CD4-positive, alpha-beta memory T cell (primary cell): Measurements from ENCODE around the gene TACC2. TPM values are rescaled to one million over a fixed set of nuclear protein-coding genes. Genes with fewer than 3 reads are reported as not detected.

ENCODE experiments used
- CTCF ChIA-PET: fragments of 350-600 bp; sonication (Branson Sonifier 250); formaldehyde crosslinking; loops from one replicate; lab custom pipeline; 2021; ENCODE audit warnings: inconsistent platforms; ENCODE audit not compliant: partially characterized antibody; lab: Charles Lee
- POLR2A ChIA-PET: fragments of 350-600 bp; sonication (Branson Sonifier 250); formaldehyde crosslinking; loops from one replicate; lab custom pipeline; 2021; ENCODE audit not compliant: partially characterized antibody; lab: Charles Lee
- DNase-seq, 5 donors: peaks; one replicate each; pipeline versions ENCODE4 v3.0.0 to v3.0.0-alpha.2; 2020 to 2022; ENCODE audit warnings: mixed read lengths in 1 of 5
- H3K27ac ChIP-seq: one replicate; pipeline ENCODE4 v1.7.0; 2013; ENCODE audit warnings: low read depth, low read length
- H3K27me3 ChIP-seq: 2 replicates; pipeline ENCODE4 v1.7.0; 2013; ENCODE audit warnings: mild to moderate bottlenecking, low read length, moderate library complexity; ENCODE audit not compliant: insufficient read depth
- H3K36me3 ChIP-seq: 2 replicates; pipeline ENCODE4 v1.7.0; 2013; ENCODE audit warnings: mild to moderate bottlenecking, low read length, moderate library complexity; ENCODE audit not compliant: insufficient read depth
- H3K4me1 ChIP-seq: 2 replicates; pipeline ENCODE4 v1.7.0; 2013; ENCODE audit warnings: mild to moderate bottlenecking, low read length, moderate library complexity; ENCODE audit not compliant: insufficient read depth
- H3K4me3 ChIP-seq, 2 donors: one replicate each; pipeline ENCODE4 v1.7.0; 2013; ENCODE audit warnings: low read length in 2 of 2, mild to moderate bottlenecking in 1 of 2
- H3K9me3 ChIP-seq, 2 donors: one replicate each; pipeline ENCODE4 v1.7.0; 2013; ENCODE audit warnings: low read length in 2 of 2, control low read depth in 1 of 2; ENCODE audit not compliant: control insufficient read depth in 1 of 2
- H3K27ac Mint-ChIP-seq, 7 donors: one replicate each; pipeline ENCODE4 v1.8.0; 2020 to 2021; ENCODE audit warnings: mixed read lengths in 7 of 7, mild to moderate bottlenecking in 6 of 7, inconsistent platforms in 3 of 7, moderate library complexity in 3 of 7
- H3K27me3 Mint-ChIP-seq, 2 donors: one replicate each; pipeline ENCODE4 v1.8.0; 2020 to 2021; ENCODE audit warnings: mixed read lengths in 2 of 2
- H3K36me3 Mint-ChIP-seq, 2 donors: one replicate each; pipeline ENCODE4 v1.8.0; 2020 to 2021; ENCODE audit warnings: mixed read lengths in 2 of 2, inconsistent platforms in 1 of 2, mild to moderate bottlenecking in 1 of 2
- H3K4me1 Mint-ChIP-seq, 4 donors: one replicate each; pipeline ENCODE4 v1.8.0; 2020 to 2021; ENCODE audit warnings: mixed read lengths in 4 of 4, mild to moderate bottlenecking in 1 of 4
- H3K4me3 Mint-ChIP-seq, 8 donors: one replicate each; pipeline ENCODE4 v1.8.0; 2020 to 2021; ENCODE audit warnings: mixed read lengths in 8 of 8, mild to moderate bottlenecking in 7 of 8, moderate library complexity in 6 of 8, inconsistent platforms in 3 of 8
- H3K9me3 Mint-ChIP-seq, 8 donors: one replicate each; pipeline ENCODE4 v1.8.0; 2020 to 2021; ENCODE audit warnings: mixed read lengths in 8 of 8, mild to moderate bottlenecking in 5 of 8, inconsistent platforms in 3 of 8, moderate library complexity in 1 of 8
- intact Hi-C: fragments of 100-400 bp; cut with micrococcal nuclease; formaldehyde crosslinking; loops from one replicate; pipeline ENCODE4 v1.15.1; 2023
- polyA plus RNA-seq, 2 donors: library from polyadenylated mRNA; unstranded; fragments of 300-500 nt; fragmentation: Illumina TruSeq; gene quantifications; one replicate each; pipeline ENCODE4 v1.2.3, GENCODE V29; 2021
- total RNA-seq, 2 experiments: library from RNA; stranded (reverse); gene quantifications; one replicate each; pipeline ENCODE4 v1.2.3, GENCODE V29; 2021

TACC2 gene
- total and polyA plus RNA-seq, 4 experiments from 2014 or later: not detected

DNA sequence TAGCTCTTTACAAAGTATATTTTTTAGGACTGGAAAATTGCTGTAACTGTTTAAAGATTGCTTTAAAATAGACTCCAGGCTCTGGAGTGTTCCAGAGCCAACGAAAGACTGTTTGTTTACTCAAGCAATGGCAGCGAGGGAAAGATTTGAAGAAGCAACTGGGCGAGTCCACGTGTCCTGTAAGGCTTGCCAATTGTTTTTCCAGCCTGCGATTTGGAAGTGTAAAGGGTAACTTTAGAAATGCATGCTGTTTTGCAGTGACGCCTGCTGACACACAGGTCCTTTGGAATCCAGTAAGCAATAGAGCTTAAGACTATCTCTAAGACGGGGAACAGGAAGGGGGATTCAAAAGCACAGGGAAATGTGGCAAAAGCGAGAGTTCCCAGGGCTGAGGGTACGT is 55.8 kb downstream of the TACC2 start:
- no peaks in the 10 kb centered on the region for H3K9me3 Mint-ChIP-seq
- no peaks in the 10 kb centered on the region for H3K36me3 Mint-ChIP-seq
- no peak overlapping the region for H3K4me3 Mint-ChIP-seq
- H3K4me1 Mint-ChIP-seq: no peaks in the 10 kb centered on the region
- Histone ChIP-seq H3K27ac (no peak overlapping the region), H3K9me3 (no peaks in the 10 kb centered on the region), H3K4me1 (no peaks in the 10 kb centered on the region), H3K4me3 (no peak overlapping the region), H3K36me3 (no peaks in the 10 kb centered on the region), H3K27me3 (no peaks in the 10 kb centered on the region)
- no peak overlapping the region for H3K27ac Mint-ChIP-seq
- no peak for DNase-seq
- POLR2A ChIA-PET: no interaction called here
- intact Hi-C loops: no loop called here
- CTCF ChIA-PET: no interaction called here
- peaks cover 14 to 17% of the 10 kb centered on the region in 2 donors for H3K27me3 Mint-ChIP-seq

DNA sequence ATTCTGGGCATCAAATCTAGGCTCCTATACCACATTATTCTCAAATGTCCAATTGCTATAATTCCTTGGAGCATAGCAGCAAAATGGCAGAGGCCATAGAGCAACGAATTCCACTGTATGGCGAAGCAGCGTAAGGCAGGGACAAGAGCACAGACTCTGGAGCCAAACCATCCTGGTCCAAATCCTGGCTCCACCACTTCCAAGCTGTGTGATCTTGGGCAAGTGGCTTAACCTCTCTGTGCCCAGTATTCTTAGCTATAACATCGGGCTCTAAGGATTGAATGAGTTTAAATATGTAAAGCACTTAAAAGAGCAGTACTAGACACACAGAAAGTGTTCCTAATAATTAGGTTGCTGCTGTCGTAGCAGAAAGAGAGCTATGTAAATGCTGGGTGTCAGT is 56.2 kb downstream of the TACC2 start:
- no peak overlapping the region for H3K27ac ChIP-seq
- no peak overlapping the region for H3K4me3 Mint-ChIP-seq
- H3K36me3 ChIP-seq: no peaks in the 10 kb centered on the region
- no peak overlapping the region for H3K4me3 ChIP-seq
- intact Hi-C loops: no loop called here
- H3K27ac Mint-ChIP-seq: no peak overlapping the region
- no peak for DNase-seq
- no peaks in the 10 kb centered on the region for H3K9me3 Mint-ChIP-seq
- POLR2A ChIA-PET: no interaction called here
- H3K4me1 Mint-ChIP-seq: no peaks in the 10 kb centered on the region
- no peaks in the 10 kb centered on the region for H3K27me3 ChIP-seq
- no peaks in the 10 kb centered on the region for H3K4me1 ChIP-seq
- peaks cover 14 to 16% of the 10 kb centered on the region in 2 donors for H3K27me3 Mint-ChIP-seq
- H3K9me3 ChIP-seq: no peaks in the 10 kb centered on the region
- H3K36me3 Mint-ChIP-seq: no peaks in the 10 kb centered on the region
- CTCF ChIA-PET: no interaction called here

DNA sequence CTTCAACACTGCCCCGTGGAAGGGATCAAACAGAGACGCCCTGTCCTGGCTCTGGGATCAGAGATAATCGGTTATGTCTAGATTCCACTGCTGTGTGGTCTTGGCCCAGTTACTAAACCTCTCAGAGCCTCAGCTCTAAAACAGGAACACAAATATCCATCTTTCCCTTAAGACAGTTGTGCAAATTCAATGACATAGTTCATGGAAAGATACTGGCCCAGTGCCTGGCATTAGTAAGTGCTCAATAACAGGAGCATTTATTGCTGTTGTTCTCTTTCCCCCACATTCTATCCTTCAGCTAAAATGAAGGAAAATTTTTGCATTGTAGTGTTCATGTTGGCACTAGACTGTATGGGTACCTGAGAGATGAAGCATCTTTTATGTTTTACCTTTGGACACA is 58.6 kb downstream of the TACC2 start:
- intact Hi-C loops: no loop called here
- POLR2A ChIA-PET: no interaction called here
- Histone ChIP-seq H3K36me3 (no peaks in the 10 kb centered on the region), H3K9me3 (no peaks in the 10 kb centered on the region), H3K4me1 (no peaks in the 10 kb centered on the region), H3K27me3 (no peaks in the 10 kb centered on the region), H3K27ac (no peak overlapping the region), H3K4me3 (no peak overlapping the region)
- H3K27me3 Mint-ChIP-seq: peaks cover 8 to 10% of the 10 kb centered on the region in 2 donors
- no peak overlapping the region for H3K4me3 Mint-ChIP-seq
- no peak for DNase-seq
- H3K36me3 Mint-ChIP-seq: no peaks in the 10 kb centered on the region
- H3K4me1 Mint-ChIP-seq: no peaks in the 10 kb centered on the region
- H3K9me3 Mint-ChIP-seq: no peaks in the 10 kb centered on the region
- no peak overlapping the region for H3K27ac Mint-ChIP-seq
- CTCF ChIA-PET: no interaction called here

DNA sequence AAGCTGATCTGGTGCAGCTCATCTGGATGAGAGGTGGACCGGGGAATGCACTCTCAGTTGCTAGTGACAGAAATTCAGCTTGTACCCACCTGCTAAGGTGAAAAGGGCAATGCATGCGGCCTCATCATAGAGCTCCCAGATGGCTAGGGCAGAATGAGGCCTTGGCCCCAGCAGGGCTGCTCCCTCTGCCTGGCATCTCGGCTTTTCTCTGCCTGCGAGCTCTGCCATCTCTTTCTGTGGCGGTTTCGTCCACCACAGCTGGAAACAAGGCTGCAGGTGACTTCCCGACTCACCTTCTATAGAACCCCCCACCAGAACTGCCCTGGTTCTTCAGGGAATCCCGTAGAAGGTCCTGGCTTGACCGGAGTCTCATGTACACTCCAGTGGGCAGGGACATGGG is 60.1 kb downstream of the TACC2 start:
- H3K27me3 Mint-ChIP-seq: peaks cover 10 to 11% of the 10 kb centered on the region in 2 donors
- no peak overlapping the region for H3K4me3 Mint-ChIP-seq

DNA sequence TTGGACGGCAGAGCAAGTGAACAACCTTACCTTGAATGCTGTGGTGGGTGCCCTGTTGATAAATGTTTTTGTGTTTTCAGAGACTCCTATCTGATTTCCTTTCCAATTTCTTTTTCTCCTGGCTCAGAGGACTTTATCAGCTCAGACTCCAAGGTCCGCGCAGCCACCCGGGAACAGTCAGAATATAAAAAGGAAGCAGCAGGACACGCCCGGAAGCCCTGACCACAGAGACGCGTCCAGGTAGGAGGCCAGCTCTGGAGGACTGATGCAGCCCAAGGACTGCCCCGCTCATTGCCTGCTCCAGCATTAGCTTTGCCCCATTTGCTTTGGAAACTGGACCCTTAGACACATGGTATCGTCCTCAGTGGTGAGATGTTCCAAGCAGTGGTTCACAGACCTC is 61.3 kb downstream of the TACC2 start:
- H3K9me3 Mint-ChIP-seq: peaks cover 0 to 4% (median 0%) of the 10 kb centered on the region in 8 donors
- ChIA-PET POLR2A (no interaction called here), CTCF (no interaction called here)
- Histone ChIP-seq H3K4me1 (no peaks in the 10 kb centered on the region), H3K27ac (no peak overlapping the region), H3K9me3 (no peaks in the 10 kb centered on the region), H3K27me3 (no peaks in the 10 kb centered on the region), H3K36me3 (no peaks in the 10 kb centered on the region), H3K4me3 (no peak overlapping the region)
- no peaks in the 10 kb centered on the region for H3K4me1 Mint-ChIP-seq
- H3K27me3 Mint-ChIP-seq: peaks cover 7 to 11% of the 10 kb centered on the region in 2 donors
- no peak overlapping the region for H3K27ac Mint-ChIP-seq
- H3K36me3 Mint-ChIP-seq: no peaks in the 10 kb centered on the region
- DNase-seq: no peak
- no peak overlapping the region for H3K4me3 Mint-ChIP-seq
- intact Hi-C loops: no loop called here

More for the DNA sequence above, 60.1 kb downstream of the TACC2 start:
- H3K4me1 ChIP-seq: no peaks in the 10 kb centered on the region
- H3K27ac ChIP-seq: no peak overlapping the region
- Mint-ChIP-seq H3K9me3 (peaks cover 0 to 4% (median 0%) of the 10 kb centered on the region in 8 donors), H3K36me3 (no peaks in the 10 kb centered on the region), H3K27ac (no peak overlapping the region), H3K4me1 (no peaks in the 10 kb centered on the region)
- H3K9me3 ChIP-seq: no peaks in the 10 kb centered on the region
- ChIA-PET POLR2A (no interaction called here), CTCF (no interaction called here)
- intact Hi-C loops: no loop called here
- H3K27me3 ChIP-seq: no peaks in the 10 kb centered on the region
- no peak for DNase-seq
- H3K36me3 ChIP-seq: no peaks in the 10 kb centered on the region
- H3K4me3 ChIP-seq: no peak overlapping the region

DNA sequence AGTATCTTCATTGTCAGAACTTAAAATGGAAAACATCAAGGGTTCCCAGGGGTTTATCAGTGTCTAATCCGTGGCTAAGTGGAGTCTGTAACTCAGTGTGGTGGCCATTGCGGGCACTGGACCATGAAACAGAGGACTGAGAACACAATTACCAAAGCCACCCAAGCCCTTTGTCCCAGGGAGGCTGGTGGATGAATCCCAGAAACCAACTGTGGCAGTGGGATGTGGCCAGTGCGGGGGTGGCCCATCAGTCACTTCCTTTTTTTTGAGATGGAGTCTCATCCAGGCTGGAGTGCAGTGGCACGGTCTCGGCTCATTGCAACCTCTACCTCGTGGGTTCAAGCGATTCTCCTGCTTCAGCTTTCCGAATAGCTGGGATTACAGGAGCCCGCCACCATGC is 61.8 kb downstream of the TACC2 start:
- no peak overlapping the region for H3K27ac Mint-ChIP-seq
- H3K27me3 Mint-ChIP-seq: peaks cover 4 to 9% of the 10 kb centered on the region in 2 donors
- H3K4me1 Mint-ChIP-seq: no peaks in the 10 kb centered on the region
- no peak overlapping the region for H3K4me3 Mint-ChIP-seq
- Histone ChIP-seq H3K9me3 (no peaks in the 10 kb centered on the region), H3K27ac (no peak overlapping the region), H3K36me3 (no peaks in the 10 kb centered on the region), H3K4me1 (no peaks in the 10 kb centered on the region), H3K4me3 (no peak overlapping the region), H3K27me3 (no peaks in the 10 kb centered on the region)
- ChIA-PET CTCF (no interaction called here), POLR2A (no interaction called here)
- peaks cover 0 to 4% (median under 1%) of the 10 kb centered on the region in 8 donors for H3K9me3 Mint-ChIP-seq
- no peaks in the 10 kb centered on the region for H3K36me3 Mint-ChIP-seq
- no peak for DNase-seq
- intact Hi-C loops: no loop called here

DNA sequence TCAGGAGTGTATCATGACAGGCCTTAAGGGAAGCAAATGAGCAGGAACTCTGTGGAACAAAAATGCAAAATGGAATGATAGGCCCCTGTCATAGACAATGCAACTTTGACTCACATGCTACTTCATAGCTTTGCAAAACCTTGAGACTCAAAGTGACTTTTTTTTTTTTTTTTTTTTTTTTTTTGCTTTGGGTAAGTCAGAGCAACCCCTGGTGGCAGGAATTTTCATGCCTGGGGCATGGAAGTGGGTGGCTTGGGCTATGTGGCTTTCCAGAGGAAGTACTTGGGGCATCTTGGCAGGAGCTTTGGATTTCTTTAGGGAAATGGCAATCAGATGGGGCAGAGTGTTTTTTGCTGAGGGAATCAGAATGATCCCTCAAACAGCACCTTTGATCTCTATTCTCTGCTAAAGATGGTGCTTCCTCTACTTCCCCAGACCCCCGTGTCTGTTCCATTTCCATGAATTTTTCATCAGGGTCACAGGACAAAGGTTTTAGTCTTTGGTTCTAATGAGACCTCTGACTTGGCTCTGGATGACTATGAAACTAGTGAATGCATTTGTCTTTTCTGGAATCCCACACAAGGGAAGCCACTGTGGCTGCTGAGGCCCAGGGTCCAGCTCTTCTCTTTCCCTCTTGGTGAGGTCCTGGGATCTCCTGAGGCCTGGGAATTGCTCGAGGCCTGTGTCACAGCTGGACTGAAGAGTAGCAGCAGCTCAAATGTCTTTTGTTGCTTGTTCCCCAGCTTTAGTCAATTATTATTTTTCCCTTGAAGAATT is 62.8 kb downstream of the TACC2 start:
- ChIA-PET CTCF (interaction anchor here (0.6 kb wide), 2 partner anchors 29 to 167 kb away, joined by 3 read pairs; no protein-coding TSS in a partner anchor), POLR2A (no interaction called here)
- Mint-ChIP-seq H3K27me3 (peaks cover 4 to 9% of the 10 kb centered on the region in 2 donors), H3K9me3 (peaks cover 0 to 4% (median 3%) of the 10 kb centered on the region in 8 donors), H3K4me3 (no peak overlapping the region), H3K36me3 (no peaks in the 10 kb centered on the region), H3K27ac (no peak overlapping the region), H3K4me1 (no peaks in the 10 kb centered on the region)
- Histone ChIP-seq H3K9me3 (no peaks in the 10 kb centered on the region), H3K27ac (no peak overlapping the region), H3K36me3 (no peaks in the 10 kb centered on the region), H3K4me1 (no peaks in the 10 kb centered on the region), H3K27me3 (no peaks in the 10 kb centered on the region), H3K4me3 (no peak overlapping the region)
- DNase-seq: no peak
- intact Hi-C loops: no loop called here
